ENCODE data around the gene TAP2. TPM values are rescaled to one million over a fixed set of nuclear protein-coding genes. Genes with fewer than 3 reads are reported as not detected.
"Not testable (repeated sequence)": the region's sequence is repeated elsewhere in the genome, so short reads cannot be mapped to it uniquely, and the experiment has no call there.

TAP2 gene
- total RNA-seq, 1 donor from 2014 or later = 22.4 TPM

DNA sequence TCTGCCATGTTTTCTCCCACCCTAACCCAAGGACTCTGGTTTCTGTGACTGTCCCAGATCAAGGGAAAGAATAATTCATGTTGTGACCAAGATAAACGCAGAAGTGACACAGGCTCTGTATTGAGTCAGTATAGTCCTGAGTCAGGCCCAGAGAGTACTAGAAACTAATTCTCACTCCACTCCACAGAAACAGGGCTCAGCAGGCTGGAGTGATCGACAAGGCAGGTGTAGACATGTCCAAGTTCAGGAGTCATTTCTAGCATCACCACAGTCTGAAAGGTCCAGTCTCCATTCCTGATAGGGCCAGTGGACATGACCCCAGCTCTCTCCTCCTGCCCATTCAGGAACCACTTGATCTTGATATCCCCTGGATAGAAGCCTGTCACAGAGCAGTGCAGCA, 24.4 kb downstream of the TAP2 start:
- peaks cover 19% of the 10 kb centered on the region for H3K4me1 ChIP-seq
- intact Hi-C loops (cut with micrococcal nuclease) = no loop called here
- H3K27me3 ChIP-seq (ENCODE audit: low read depth) = no peaks in the 10 kb centered on the region
- TF ChIP-seq, protein P1, sequence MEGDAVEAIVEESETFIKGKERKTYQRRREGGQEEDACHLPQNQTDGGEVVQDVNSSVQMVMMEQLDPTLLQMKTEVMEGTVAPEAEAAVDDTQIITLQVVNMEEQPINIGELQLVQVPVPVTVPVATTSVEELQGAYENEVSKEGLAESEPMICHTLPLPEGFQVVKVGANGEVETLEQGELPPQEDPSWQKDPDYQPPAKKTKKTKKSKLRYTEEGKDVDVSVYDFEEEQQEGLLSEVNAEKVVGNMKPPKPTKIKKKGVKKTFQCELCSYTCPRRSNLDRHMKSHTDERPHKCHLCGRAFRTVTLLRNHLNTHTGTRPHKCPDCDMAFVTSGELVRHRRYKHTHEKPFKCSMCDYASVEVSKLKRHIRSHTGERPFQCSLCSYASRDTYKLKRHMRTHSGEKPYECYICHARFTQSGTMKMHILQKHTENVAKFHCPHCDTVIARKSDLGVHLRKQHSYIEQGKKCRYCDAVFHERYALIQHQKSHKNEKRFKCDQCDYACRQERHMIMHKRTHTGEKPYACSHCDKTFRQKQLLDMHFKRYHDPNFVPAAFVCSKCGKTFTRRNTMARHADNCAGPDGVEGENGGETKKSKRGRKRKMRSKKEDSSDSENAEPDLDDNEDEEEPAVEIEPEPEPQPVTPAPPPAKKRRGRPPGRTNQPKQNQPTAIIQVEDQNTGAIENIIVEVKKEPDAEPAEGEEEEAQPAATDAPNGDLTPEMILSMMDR (IDR thresholded peaks at IDR 0.05; ENCODE audit: borderline replicate concordance) = no peak
- DNase-seq = no peak
- H3K9me3 ChIP-seq (replicated peaks) = no peaks in the 10 kb centered on the region
- no peaks in the 10 kb centered on the region for H3K36me3 ChIP-seq
- no peak overlapping the region for H3K4me3 ChIP-seq
- H3K27ac ChIP-seq (replicated peaks) = no peak overlapping the region

DNA sequence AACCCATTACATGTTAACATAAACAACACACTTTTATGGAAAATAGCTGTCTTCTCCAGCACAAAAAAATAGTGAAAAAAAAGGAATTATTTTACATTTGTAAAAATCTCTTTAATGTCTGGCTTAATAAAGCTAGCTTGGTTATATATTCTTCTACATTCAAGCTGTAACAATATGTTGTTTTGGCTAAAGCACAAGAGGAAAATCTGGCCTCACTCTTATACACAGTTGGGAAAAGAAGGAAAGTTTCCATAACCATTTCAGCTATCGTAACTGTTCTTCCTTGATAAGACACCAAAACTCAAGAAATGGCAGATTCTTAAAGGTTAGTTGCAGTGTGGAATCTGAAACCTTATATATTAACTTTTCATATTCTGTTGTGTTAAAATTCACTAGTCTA, 29.4 kb downstream of the TAP2 start:
- no peak for DNase-seq
- TF ChIP-seq, protein P1 (IDR thresholded peaks at IDR 0.05; ENCODE audit: borderline replicate concordance) = no peak
- no peaks in the 10 kb centered on the region for H3K36me3 ChIP-seq

DNA sequence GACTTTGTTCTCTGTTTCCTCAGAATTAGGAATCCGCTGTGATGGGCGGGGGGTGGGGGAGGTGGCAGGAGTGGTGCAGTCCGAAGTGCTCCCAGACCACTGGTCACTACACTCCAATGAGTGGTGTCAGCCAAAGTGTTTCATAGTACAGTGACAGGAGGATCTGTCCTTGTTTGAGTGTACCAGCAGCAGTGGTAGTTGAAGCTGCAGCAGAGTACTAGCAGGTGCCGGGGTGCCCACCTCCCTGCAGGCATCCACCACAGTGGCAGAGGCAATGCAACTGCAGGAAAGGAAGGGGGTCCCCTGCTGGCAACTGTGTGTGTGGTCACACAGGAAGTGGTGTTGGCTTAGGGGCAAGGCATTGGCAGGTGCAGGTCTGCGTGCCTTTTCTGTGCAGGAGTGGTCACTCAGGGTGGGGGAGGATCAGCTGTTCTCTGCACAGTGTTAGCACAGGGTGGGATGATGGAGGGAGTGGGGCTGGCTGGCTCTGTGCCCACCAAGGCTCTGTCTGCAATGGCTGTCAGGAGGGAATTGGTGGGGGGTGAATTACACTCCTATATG, 31.4 kb downstream of the TAP2 start:
- TF ChIP-seq, protein P1 (IDR thresholded peaks at IDR 0.05; ENCODE audit: borderline replicate concordance) = no peak
- H3K36me3 ChIP-seq = no peaks in the 10 kb centered on the region
- no peaks in the 10 kb centered on the region for H3K9me3 ChIP-seq (replicated peaks)
- intact Hi-C loops (cut with micrococcal nuclease) = no loop called here
- no peaks in the 10 kb centered on the region for H3K4me1 ChIP-seq
- no peak overlapping the region for H3K4me3 ChIP-seq
- no peak for DNase-seq
- no peak overlapping the region for H3K27ac ChIP-seq (replicated peaks)
- H3K27me3 ChIP-seq (ENCODE audit: low read depth) = peaks cover 60% of the 10 kb centered on the region

More for the DNA sequence above, 29.4 kb downstream of the TAP2 start:
- intact Hi-C loops (cut with micrococcal nuclease) = no loop called here
- Histone ChIP-seq H3K4me3 (no peak overlapping the region), H3K27me3 (ENCODE audit: low read depth) (peaks cover 44% of the 10 kb centered on the region), H3K27ac (replicated peaks) (no peak overlapping the region), H3K4me1 (no peaks in the 10 kb centered on the region), H3K9me3 (replicated peaks) (no peaks in the 10 kb centered on the region)

DNA sequence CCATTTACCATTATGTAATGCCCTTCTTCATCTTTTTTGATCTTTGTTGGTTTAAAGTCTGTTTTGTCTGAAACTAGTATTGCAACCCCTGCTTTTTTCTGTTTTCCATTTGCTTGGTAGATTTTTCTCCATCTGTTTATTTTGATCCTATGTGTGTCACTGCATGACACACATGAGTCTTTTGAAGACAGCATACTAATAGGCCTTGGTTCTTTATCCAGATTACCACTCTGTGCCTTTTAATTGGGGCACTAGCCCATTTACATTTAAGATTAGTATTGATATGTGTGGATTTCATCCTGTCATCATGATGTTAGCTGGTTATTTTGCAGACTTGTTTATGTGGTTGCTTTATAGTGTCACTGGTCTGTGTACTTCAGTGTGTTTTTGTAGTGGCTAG, 33.1 kb downstream of the TAP2 start:
- H3K9me3 ChIP-seq (replicated peaks); DNase-seq; H3K27ac ChIP-seq (replicated peaks); H3K36me3 ChIP-seq; H3K4me1 ChIP-seq; H3K4me3 ChIP-seq; intact Hi-C loops (cut with micrococcal nuclease): not testable (repeated sequence)
- peaks cover 77% of the 10 kb centered on the region for H3K27me3 ChIP-seq (ENCODE audit: low read depth)

DNA sequence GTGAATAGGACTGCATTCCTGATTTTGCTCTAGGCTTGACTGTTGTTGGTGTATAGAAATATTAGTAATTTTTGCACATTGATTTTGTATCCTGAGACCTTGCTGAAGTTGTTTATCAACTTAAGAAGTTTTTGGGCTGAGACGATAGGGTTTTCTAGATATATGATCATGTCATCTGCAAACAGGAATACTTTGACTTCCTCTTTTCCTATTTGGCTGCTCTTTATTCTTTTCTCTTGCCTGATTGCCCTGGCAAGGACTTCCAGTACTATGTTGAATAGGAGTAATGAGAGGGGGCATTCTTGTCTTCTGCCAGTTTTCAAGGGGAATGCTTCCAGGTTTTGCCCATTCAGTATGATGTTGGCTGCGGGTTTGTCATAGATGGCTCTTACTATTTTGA, 35.1 kb downstream of the TAP2 start:
- TF ChIP-seq, protein P1 (IDR thresholded peaks at IDR 0.05; ENCODE audit: borderline replicate concordance) = no peak
- no peak overlapping the region for H3K27ac ChIP-seq (replicated peaks)
- peaks cover 8% of the 10 kb centered on the region for H3K9me3 ChIP-seq (replicated peaks)
- H3K4me1 ChIP-seq = no peaks in the 10 kb centered on the region
- H3K4me3 ChIP-seq = no peak overlapping the region
- H3K27me3 ChIP-seq (ENCODE audit: low read depth) = peaks cover 93% of the 10 kb centered on the region
- DNase-seq = no peak
- intact Hi-C loops (cut with micrococcal nuclease) = no loop called here
- no peaks in the 10 kb centered on the region for H3K36me3 ChIP-seq

DNA sequence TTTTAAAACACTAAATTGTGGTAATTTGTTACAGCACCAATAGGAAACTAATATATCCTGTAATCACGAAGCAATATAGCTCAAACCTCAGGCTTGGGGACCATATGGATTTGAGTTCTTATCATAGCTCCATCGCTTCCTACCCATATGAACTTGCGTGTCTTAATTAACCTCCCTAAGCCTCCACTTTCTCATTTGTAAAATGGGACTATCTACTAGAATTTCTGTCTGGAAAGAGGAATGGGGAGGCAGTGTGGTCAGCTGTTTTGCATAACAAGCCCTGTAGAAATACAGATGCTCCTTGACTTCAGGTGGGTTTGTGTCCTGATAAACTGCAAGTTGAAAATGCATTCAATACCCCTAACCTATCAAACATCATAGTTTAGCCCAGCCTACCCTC, 38.8 kb downstream of the TAP2 start:
- no peak for DNase-seq
- intact Hi-C loops (cut with micrococcal nuclease) = loop anchor here (5.0 kb wide), 1 partner anchor 382 kb away; no protein-coding TSS in a partner anchor
- H3K4me1 ChIP-seq = no peaks in the 10 kb centered on the region
- peaks cover 8% of the 10 kb centered on the region for H3K9me3 ChIP-seq (replicated peaks)
- no peak overlapping the region for H3K27ac ChIP-seq (replicated peaks)
- H3K36me3 ChIP-seq = no peaks in the 10 kb centered on the region
- peaks cover 91% of the 10 kb centered on the region for H3K27me3 ChIP-seq (ENCODE audit: low read depth)
- TF ChIP-seq, protein P1 (IDR thresholded peaks at IDR 0.05; ENCODE audit: borderline replicate concordance) = no peak
- no peak overlapping the region for H3K4me3 ChIP-seq

All from left ventricle myocardium inferior (tissue), 1 donor.